ENCODE data around the gene CDCA8.

Gene CDCA8

GRCh38 chr1:37716321-37716720 lies 24.0 kb downstream of the CDCA8 start:
- TF ChIP-seq, protein P1, sequence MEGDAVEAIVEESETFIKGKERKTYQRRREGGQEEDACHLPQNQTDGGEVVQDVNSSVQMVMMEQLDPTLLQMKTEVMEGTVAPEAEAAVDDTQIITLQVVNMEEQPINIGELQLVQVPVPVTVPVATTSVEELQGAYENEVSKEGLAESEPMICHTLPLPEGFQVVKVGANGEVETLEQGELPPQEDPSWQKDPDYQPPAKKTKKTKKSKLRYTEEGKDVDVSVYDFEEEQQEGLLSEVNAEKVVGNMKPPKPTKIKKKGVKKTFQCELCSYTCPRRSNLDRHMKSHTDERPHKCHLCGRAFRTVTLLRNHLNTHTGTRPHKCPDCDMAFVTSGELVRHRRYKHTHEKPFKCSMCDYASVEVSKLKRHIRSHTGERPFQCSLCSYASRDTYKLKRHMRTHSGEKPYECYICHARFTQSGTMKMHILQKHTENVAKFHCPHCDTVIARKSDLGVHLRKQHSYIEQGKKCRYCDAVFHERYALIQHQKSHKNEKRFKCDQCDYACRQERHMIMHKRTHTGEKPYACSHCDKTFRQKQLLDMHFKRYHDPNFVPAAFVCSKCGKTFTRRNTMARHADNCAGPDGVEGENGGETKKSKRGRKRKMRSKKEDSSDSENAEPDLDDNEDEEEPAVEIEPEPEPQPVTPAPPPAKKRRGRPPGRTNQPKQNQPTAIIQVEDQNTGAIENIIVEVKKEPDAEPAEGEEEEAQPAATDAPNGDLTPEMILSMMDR (IDR thresholded peaks at IDR 0.05; ENCODE audit: insufficient read depth, low read length, poor library complexity, severe bottlenecking), result no peak
- no peak for DNase-seq (ENCODE audit: extremely low read depth, insufficient read length)
- no peaks in the 10 kb centered on the region for H3K36me3 ChIP-seq (ENCODE audit: control insufficient read depth, insufficient read depth, low read length)
- H3K4me3 ChIP-seq (replicated peaks; ENCODE audit: low read depth, low read length), result no peak overlapping the region
- no peaks in the 10 kb centered on the region; the same call in 1 of the 2 replicates for H3K27me3 ChIP-seq (replicated peaks; ENCODE audit: control insufficient read depth, insufficient read depth, low read length)

- TF ChIP-seq, protein P1 (IDR thresholded peaks at IDR 0.05; ENCODE audit: insufficient read depth, low read length, poor library complexity, severe bottlenecking), result no peak
- H3K4me3 ChIP-seq (replicated peaks; ENCODE audit: low read depth, low read length), result no peak overlapping the region
- no peaks in the 10 kb centered on the region; the same call in 1 of the 2 replicates for H3K27me3 ChIP-seq (replicated peaks; ENCODE audit: control insufficient read depth, insufficient read depth, low read length)
- no peaks in the 10 kb centered on the region for H3K36me3 ChIP-seq (ENCODE audit: control insufficient read depth, insufficient read depth, low read length)
- DNase-seq (ENCODE audit: extremely low read depth, insufficient read length), result no peak
Measured at GRCh38 chr1:37717631-37718030, 25.3 kb downstream of the CDCA8 start.

DNA sequence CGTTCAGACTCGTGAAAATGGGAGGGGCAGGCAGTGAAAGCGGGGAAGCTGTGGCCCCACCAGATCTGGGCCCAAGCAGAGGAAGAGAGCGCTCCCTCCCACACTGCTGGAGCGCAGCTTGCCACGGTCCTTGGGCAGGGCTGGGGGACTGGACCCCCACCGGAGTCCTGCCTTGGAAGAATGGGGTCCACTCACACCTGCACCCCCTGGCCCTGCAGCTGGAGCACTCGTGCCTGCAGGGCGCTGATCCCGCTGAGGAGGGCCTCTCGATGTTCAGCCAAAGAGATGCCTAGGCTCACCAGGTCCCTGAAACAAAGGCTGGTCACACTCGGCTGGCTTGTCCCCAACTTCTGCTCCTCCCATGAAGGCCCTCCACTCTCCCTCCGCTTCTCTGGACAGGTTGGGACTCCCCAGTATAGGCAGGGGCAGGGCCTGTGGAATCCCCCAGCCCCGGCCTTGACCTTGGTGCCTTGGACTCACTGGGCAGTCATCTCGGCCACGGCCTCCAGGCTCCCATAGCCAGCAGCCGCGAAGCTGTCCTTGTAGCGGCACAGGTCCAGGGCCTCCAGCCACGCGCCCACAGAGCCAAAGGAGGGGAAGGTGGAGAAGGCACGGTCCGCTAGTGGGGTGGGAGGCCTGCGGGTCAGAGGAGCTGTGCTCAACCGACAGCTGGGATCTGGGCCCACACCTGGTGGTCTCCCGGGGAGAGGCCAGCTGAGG lies 26.0 kb downstream of the CDCA8 start:
- Histone ChIP-seq H3K4me3 (replicated peaks; ENCODE audit: low read depth, low read length) (no peak overlapping the region), H3K36me3 (ENCODE audit: control insufficient read depth, insufficient read depth, low read length) (no peaks in the 10 kb centered on the region), H3K27me3 (replicated peaks; ENCODE audit: control insufficient read depth, insufficient read depth, low read length) (no peaks in the 10 kb centered on the region; the same call in 1 of the 2 replicates)
- TF ChIP-seq, protein P1 (IDR thresholded peaks at IDR 0.05; ENCODE audit: insufficient read depth, low read length, poor library complexity, severe bottlenecking), result no peak
- DNase-seq (ENCODE audit: extremely low read depth, insufficient read length), result no peak

GRCh38 chr1:37718901-37719571 lies 26.7 kb downstream of the CDCA8 start:
- Histone ChIP-seq H3K36me3 (ENCODE audit: control insufficient read depth, insufficient read depth, low read length) (no peaks in the 10 kb centered on the region), H3K4me3 (replicated peaks; ENCODE audit: low read depth, low read length) (no peak overlapping the region), H3K27me3 (replicated peaks; ENCODE audit: control insufficient read depth, insufficient read depth, low read length) (no peaks in the 10 kb centered on the region; the same call in 1 of the 2 replicates)
- TF ChIP-seq, protein P1 (IDR thresholded peaks at IDR 0.05; ENCODE audit: insufficient read depth, low read length, poor library complexity, severe bottlenecking), result no peak
- no peak for DNase-seq (ENCODE audit: extremely low read depth, insufficient read length)

DNA sequence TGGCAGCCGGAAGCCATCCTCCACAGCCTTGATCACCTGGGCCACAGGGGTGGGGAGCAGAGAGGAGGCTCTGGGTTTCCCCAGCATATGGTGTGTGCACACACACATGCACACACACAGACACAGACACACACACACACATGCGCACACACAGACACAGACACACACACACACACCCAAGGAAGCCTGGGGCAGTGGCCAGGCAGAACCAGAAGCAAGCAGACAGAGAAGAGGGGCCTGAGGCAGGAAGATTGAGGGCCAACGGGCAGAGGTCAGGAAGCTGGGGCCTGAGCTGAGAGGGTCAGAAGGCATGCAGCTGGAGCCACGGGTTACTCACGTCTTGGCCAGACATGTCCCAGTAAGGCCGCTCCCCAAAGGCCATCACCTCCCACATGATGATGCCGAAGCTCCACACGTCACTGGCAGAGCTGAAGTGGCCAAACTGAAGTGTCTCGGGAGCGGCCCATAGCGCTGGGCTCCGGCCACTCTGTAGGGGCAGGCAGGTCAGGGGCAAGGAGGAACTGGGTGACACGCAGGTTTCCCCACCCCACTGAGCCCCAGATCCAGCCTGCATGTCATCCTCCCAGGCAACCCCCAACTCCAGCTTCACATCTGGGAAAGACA lies 27.4 kb downstream of the CDCA8 start:
- Histone ChIP-seq H3K36me3 (ENCODE audit: control insufficient read depth, insufficient read depth, low read length) (no peaks in the 10 kb centered on the region), H3K27me3 (replicated peaks; ENCODE audit: control insufficient read depth, insufficient read depth, low read length) (no peaks in the 10 kb centered on the region; the same call in 1 of the 2 replicates), H3K4me3 (replicated peaks; ENCODE audit: low read depth, low read length) (no peak overlapping the region)
- TF ChIP-seq, protein P1 (IDR thresholded peaks at IDR 0.05; ENCODE audit: insufficient read depth, low read length, poor library complexity, severe bottlenecking), result no peak
- DNase-seq (ENCODE audit: extremely low read depth, insufficient read length), result no peak
